SK-N-SH treated with all-trans-retinoic acid at 6 μM for 48 hours (cell line): ENCODE data around the gene LEMD2.

Source experiments
- ZFP3 ChIP-seq: fragments of 250-450 bp; sonication (Bioruptor Pico); IDR thresholded peaks from 2 replicates; pipeline ENCODE4 v1.5.0; 2020; ENCODE audit warnings: mild to moderate bottlenecking, moderate library complexity
- TF ChIP-seq, protein P1 (sequence below): fragments of 250-450 bp; sonication (Bioruptor Pico); IDR thresholded peaks from 2 replicates; pipeline ENCODE4 v1.8.0; 2021; ENCODE audit warnings: low read depth, mild to moderate bottlenecking, moderate library complexity, borderline replicate concordance

DNA sequence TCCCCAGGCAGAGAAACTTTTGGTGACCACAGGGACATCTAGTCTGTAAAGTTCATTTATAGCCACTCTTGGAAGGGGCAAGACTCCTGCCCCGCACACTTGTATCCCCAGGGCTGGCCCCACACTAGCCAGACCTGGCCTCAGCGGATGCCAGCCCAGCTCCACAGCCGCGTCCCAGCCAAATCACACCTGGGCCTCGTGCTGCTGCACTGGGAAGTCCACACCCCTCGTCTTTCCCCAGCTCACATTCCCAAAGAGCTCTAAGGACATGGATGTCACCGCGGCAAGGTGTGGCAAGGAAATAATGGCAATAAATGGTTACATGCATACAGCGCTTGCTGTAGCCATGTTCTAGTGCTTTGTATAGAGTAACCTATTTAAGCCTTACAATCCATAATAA, 50.8 kb downstream of the LEMD2 start:
- TF ChIP-seq, protein P1, sequence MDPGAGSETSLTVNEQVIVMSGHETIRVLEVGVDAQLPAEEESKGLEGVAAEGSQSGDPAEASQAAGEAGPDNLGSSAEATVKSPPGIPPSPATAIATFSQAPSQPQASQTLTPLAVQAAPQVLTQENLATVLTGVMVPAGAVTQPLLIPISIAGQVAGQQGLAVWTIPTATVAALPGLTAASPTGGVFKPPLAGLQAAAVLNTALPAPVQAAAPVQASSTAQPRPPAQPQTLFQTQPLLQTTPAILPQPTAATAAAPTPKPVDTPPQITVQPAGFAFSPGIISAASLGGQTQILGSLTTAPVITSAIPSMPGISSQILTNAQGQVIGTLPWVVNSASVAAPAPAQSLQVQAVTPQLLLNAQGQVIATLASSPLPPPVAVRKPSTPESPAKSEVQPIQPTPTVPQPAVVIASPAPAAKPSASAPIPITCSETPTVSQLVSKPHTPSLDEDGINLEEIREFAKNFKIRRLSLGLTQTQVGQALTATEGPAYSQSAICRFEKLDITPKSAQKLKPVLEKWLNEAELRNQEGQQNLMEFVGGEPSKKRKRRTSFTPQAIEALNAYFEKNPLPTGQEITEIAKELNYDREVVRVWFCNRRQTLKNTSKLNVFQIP: no peak
- TF ChIP-seq ZFP3 (CRISPR knock-in tag): no peak
